RCC 7860 (cell line): ENCODE measurements around the gene VARS2.
"Not testable (repeated sequence)": the region's sequence is repeated elsewhere in the genome, so short reads cannot be mapped to it uniquely, and the experiment has no call there.

Experiments used
- DNase-seq: peaks from one replicate; pipeline ENCODE4 v3.0.0-alpha.2; 2015; ENCODE audit warnings: low spot score
- FAIRE-seq: peaks from 2 replicates; lab custom pipeline; 2012; peaks lifted over from hg19 to GRCh38; lab: Jason Lieb, UNC

The VARS2 gene

DNA sequence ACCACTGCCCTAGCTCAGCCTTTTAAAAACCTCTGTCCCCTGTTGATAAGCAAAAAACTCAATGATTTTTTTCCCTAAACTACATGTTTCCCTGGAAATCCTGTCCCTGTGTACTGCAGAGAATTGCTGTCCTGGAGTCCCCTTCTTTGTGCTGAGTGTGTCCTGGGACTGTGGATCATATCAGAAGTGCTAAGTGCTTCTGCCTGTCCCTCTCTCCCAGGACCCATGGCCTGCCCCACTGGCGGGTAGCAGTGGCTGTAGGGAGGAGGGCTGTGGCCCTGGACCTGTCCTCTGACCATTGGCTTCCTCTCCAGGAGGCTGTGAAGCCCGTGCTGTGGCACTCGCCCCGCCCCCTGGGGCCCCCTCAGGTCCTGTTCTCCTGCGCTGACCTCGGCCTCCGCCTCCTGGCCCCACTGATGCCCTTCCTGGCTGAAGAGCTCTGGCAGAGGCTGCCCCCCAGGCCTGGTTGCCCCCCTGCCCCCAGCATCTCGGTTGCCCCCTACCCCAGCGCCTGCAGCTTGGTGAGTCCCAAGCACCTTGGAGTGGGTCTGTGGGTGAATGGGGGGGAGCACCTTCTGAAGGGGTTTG, 10.1 kb downstream of the VARS2 start:
- not testable (repeated sequence) for FAIRE-seq, DNase-seq

DNA sequence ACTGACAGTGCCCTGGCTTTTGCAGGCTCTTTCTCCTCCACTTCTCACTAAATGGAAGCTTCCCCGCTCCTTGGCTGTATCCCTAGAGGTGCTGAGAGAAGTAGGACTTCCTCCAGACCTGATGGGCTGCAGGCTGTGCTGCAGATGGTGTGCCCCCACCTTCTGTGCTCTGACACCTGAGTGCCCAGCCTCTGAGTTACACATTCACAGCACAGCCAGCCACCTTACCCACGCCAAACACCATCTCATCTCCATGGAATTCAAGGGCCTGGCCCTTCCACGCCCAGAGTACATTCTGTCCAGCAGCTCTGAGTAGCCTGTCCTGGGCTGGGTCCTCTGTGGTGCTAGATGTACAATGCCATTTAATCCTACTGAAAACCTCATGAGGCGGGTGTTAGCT, 12.6 kb downstream of the VARS2 start:
- FAIRE-seq = no peak
- DNase-seq = peak; percentile 37

DNA sequence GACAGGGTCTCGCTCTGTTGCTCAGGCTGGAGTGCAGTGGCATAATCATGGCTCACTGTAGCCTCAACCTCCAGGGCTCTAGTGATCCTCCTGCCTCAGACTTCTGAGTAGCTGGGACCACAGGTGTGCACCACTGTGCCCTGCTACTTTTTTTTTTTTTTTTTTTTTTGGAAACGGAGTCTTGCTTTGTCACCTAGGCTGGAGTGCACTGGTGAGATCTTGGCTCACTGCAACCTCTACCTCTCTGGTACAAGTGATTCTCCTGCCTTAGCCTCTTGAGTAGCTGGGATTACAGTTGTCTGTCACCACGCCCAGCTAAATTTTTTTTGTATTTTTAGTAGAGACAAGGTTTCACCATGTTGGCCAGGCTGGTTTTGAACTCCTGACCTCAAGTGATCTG, 13.0 kb downstream of the VARS2 start:
- DNase-seq, FAIRE-seq: not testable (repeated sequence)

DNA sequence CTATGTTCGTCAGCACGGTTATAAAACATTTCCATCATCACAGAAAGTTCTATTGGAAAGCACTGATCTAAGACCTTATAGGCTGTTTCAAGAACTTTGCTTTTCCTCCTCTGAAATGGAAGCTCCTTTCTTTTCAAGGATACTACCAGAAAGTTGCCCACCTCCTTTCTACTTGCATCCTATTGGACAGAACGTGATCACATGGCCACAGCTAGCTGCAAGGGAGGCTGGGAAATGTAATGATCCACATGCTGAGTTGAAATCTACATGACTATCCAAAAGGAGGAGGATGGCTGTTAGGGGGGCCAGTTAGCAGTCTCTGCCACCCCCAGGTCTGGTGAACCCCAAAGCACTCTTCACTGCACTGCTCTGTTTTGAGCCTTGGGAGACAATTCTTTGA, 14.6 kb downstream of the VARS2 start:
- FAIRE-seq (no peak), DNase-seq (no peak)

DNA sequence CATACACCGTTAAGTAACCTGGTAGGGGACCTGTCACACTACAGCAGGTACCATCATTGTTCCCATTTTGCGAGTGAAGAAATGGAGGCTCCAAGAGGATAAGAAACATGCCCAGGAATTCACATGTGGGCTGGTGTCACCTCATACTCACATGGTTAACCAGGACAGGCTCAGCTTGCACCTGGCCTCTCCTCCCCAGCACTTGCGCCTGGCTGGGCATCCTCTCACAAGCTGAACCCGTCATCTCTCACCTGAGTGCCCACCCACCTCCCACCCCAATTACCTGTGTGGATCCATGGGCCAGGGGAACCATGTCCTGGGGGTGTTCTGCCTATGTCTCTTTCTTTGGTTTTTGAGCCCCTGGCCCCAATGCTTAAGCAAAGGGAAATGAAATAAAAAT, 16.5 kb downstream of the VARS2 start:
- FAIRE-seq = no peak
- no peak for DNase-seq

DNA sequence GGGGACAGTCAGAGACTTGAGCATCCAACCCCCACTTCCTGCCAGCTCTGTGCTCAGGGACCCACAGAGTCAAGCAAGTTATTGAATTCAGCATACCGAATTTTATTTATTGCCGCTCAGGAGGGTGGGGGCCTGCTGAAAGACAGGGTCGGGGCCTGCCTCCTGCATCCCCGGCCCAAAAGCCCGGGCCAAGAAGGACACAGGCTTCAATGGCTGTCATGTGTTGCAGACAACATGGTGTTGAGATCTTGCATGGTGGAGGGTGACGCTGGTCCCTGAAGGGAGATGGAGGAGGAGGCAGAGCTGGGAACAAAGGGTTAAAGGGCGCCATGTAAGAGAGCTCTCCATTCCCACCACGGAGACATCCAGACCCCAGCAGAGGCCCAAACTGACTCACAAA, 17.2 kb downstream of the VARS2 start:
- no peak for FAIRE-seq
- no peak for DNase-seq

DNA sequence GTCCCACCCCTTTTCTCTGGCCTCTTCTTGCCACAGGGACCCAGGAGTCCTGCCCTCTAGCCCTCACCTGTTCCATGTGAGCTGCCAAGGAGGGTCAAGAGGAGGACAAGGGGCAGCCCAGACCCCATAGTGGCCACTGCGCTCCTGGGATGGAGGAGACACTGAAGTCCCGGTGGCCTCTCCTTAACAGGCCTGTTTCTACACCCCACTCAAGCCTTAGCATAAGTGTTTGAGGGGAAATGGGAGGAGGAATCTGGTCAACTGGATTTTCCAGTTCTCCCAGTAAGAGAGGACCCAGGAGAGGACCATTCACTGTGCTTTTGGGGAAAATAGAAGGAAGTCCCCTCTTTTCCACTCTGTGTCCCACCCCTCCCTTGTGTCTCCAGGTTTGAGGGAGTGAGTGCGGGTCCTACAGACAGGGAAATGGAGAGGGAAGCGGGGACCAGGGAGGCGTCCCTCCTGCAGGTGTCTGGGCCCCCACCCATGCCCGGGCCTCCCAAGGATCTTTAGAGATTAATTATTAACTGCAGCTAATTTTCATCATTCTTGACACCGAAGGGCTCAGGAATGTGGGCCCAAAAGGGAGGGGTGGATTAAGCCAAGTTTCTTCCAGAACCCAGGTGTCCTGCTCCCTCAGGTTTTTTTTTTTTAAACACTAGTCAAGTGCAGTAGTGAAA, 18.1 kb downstream of the VARS2 start, which contains the start of gene SFTA2:
SFTA2 (minus strand) TSS at position 202 of the 677 bp plus-strand sequence; CDS start at position 128, 74 bp downstream.
- DNase-seq = no peak
- no peak for FAIRE-seq

DNA sequence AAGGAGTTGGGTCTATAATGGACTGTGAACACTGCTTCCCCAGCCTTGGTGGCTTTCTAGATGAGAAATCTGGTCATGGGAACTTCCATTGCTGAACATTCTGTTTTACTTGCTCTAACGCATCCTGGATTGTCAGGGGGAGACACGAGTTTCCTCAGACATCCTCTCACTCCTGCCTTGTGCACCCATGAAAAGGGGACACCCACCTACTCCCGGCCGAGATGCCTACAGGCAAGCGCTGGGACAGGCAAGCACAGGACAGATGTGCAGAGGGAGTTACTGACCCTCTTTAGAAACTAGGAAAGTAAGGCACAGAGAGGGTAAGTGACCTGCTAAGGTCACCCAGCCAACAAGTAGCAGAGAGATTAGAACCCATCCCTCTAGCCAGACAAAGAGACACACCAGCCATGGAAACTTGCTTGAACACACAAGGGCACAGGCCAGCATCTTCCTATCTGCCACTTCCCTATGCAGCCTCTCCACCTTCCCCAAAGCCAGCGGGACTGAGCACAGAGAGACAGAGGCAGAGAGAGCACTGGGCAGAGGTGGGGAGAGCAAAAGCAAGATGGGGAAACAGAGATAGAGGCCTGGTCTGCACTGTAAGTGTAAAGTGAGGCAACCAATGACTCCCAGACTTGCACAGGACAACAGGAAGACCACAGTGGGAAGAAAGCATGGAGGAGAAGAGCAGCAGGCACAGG, 18.8 kb downstream of the VARS2 start:
- DNase-seq (no peak), FAIRE-seq (no peak)

DNA sequence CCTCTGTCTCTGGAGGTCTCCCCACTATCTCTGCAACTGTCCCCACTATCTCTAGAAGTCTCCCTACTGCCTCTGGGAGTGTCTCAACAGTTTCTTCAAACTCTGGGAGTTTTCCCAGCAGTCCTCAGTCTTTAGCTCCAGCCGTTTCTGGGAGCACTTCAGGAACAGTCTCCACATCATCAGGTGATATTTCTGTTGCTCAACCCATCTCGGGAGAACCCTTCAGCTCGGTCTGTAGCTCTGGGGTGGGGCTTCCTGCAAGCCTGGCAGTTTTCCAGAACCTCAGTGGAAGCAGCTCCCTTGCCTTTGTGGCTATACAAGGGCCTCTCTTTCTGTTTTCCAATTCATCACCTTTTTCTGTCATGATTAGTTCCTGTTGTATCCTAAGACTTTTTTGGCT, 21.0 kb downstream of the VARS2 start:
- FAIRE-seq (no peak), DNase-seq (no peak)

DNA sequence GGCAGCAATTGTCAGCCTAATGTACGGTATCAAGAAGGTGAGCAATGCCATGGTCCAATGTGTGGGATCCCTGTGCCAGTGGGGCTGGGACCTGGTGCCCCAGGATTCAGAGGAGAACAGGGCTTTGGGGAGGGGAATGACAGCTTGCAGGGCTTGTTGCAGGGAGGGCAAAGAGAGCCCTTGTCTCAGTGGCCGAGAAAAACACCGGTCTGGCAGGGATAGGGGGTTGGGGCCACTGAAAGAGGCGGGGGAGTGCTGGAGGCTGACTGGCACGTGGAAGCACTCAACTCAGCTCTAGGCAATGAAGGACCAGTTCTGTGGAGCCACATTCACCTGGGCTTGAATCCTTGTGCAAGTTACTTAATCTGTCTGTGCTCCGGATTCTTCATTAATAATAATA, 23.2 kb downstream of the VARS2 start:
- DNase-seq (no peak), FAIRE-seq (no peak)

DNA sequence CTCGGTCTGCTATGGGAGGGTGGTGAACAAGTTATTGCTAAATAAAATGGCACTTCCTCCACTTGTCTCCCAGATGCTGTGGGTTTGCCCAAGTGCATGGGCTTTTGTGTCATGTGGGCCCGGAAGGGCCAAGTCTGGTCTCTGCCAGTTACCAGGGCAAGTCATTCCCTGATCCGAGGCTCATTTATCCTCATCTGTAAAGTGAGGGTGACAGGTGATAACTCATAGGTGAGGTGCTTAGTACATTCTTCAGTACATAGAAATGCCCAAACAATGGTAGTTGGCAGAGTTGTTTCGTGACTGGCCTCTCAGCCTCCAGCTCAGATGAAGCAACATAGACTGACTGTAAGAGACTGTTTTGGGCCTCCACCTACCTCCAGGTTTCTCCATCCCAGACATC, 24.7 kb downstream of the VARS2 start:
- DNase-seq (no peak), FAIRE-seq (no peak)

DNA sequence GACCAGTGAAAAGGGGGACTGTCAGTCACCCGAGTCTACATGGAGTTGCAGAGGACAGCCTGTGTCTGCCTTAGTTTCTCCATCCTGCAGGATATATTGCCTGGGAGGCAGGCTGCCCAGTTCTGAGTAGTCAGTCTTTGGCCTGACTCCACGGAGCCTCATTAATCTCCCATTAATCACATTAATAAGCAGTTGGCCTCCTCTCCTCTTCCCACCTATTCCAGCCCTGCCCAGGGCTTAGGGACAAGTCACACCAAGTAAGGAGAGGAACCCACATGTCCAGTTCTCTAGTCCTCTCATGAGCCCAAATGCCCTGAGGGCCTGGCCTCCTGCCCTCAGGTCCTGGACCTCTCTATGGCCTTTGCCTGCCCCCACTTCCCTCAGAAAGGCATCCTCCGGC, 25.4 kb downstream of the VARS2 start:
- DNase-seq (no peak), FAIRE-seq (no peak)

DNA sequence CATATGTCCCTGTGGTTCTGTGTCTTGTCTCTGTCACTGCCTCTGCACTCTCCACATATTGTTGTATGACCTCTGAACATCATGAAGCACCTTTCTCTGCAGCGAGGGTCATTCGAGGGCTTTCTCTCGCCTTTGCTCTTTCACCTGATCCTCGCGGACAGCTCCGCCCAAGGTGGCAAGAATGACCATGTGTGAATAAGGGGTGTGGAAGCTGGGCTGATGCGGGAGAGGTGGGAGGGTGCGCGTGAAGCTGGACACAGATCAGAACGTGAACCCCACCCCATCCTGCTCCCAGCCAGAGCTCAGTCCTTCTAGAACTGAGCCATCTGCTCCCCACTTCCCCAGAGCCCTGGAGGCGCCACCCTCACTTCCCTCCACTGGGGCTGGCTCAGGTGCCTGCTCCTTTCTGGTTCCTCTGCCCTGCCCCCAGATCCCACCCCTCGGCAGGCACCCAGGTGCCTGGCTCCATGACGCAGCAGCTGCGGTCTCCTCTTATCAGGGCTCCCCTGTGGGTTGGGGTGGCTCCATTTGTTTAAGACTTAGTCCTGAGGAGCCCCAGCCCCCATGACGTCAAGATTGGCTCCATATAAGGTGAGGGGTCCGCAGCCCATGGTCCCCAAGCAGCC, 26.4 kb downstream of the VARS2 start, which contains the start of gene MUCL3:
MUCL3 (plus strand) TSS at position 613 of the 626 bp plus-strand sequence. CDS start 27 bp downstream, outside the sequence.
- FAIRE-seq = no peak
- no peak for DNase-seq

DNA sequence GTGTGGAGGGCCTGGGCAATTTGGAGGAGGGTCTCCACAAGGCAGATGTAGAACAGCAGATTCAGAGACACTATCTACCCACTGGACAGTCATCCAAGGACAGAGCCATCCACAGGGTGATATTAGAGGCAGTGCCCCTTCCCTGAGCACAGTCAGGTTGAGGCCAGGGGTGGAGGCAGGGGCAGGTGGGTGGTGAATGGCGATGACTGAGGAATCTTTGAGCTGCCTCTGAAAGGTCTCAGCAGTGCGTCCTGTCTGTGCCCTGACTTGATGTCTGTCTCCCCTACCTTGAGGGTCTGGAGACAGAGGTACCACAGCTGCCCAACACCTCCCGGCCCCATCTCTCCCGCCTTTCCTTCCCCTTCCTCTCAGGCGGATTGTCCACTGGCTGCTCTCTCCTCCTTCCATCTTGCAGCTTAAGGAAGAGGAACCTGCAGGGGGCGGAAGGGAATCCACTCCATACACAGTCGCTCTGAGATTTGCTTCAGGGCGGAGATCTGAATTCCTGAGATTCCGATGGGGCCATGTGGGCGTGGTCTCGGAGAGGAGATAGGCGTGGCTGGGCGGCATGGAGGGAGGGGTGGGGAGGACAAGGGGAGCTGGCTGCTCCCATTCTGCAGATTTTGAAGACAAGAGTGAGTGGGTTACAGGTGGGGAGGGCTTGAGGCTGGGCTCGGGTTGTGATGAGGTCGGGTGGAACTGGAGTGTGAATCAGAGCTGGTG, 28.5 kb downstream of the VARS2 start:
- FAIRE-seq (peak; percentile 66), DNase-seq (peak; percentile 66)

DNA sequence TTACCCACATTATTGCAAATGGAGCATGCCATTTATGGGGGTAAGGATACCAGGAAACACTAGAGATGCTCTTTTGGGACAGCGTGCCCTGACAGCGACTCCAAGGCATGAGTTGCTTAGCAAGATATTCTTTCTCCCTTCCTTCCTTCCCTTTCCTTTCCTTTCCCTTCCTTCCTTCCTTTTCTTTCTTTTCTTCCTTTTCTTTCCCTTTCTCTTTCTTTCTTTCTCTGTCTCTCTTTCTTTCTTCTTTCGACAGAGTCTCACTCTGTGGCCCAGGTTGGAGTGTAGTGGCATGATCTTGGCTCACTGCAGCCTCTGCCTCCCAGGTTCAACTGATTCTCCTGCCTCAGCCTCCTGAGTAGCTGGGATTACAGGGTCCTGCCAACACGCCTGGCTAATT, 30.0 kb downstream of the VARS2 start:
- DNase-seq (no peak), FAIRE-seq (no peak)

DNA sequence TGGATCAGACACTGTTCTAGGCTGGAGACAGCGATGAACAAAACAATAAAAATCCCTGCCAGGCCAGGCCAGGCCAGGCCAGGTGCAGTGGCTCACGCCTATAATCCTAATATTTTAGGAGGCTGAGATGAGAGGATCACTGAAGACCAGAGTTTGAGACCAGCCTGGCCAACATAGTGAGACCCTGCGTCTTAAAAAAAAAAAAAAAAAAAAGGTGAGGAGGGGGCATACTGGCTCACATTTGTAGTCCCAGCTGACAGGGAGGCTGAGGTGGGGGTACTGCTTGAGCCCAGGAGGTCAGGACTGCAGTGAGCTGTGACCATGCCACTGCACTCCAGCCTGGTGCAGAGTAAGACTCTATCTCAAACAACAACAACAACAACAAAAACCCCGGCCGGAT, 31.2 kb downstream of the VARS2 start:
- DNase-seq (no peak), FAIRE-seq (no peak)

DNA sequence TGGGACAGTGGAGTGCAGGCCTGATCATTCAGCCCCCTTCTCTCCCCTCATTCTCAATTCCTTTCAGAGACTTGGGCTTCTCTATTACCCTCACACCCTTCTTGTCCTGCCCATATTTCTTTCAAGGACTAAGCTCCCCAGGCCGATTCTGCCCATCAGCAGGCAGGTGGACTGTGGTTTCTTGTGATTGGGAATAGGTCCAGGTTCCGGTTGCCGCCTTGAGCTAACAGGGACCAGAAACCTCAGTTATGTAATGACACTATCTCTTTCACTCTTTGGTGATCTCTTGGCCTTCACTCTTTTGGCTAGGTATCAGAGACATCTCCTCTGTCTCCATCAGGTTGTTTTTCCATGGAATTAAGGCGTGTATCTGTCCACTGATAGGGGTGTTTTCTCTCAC, 33.2 kb downstream of the VARS2 start:
- DNase-seq (no peak), FAIRE-seq (no peak)

DNA sequence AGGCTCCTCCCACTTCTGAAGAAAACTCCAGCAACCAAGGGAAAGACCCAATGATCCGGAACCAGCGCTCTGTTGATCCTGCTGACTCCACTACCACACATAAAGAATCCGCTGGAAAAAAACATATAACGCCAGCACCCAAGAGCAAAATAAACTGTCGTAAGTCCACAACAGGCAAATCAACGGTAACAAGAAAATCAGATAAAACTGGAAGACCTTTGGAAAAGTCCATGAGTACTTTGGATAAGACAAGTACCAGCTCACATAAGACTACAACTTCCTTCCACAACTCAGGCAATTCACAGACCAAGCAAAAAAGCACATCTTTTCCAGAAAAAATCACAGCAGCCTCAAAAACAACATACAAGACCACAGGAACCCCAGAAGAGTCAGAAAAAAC, 34.8 kb downstream of the VARS2 start:
- DNase-seq = no peak
- FAIRE-seq = no peak

DNA sequence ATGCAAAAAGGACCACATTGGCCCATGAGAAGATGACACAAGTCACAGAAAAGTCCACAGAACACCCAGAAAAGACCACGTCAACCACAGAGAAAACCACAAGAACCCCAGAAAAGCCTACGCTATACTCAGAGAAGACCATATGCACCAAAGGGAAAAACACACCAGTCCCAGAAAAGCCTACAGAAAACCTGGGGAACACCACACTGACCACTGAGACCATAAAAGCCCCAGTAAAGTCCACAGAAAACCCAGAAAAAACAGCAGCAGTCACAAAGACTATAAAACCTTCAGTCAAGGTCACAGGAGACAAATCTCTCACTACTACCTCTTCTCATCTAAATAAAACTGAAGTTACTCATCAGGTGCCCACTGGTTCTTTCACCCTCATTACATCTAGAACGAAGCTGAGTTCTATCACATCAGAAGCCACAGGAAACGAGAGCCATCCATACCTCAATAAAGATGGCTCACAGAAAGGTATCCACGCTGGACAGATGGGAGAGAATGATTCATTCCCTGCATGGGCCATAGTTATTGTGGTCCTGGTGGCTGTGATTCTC, 38.0 kb downstream of the VARS2 start:
- DNase-seq = no peak
- no peak for FAIRE-seq

DNA sequence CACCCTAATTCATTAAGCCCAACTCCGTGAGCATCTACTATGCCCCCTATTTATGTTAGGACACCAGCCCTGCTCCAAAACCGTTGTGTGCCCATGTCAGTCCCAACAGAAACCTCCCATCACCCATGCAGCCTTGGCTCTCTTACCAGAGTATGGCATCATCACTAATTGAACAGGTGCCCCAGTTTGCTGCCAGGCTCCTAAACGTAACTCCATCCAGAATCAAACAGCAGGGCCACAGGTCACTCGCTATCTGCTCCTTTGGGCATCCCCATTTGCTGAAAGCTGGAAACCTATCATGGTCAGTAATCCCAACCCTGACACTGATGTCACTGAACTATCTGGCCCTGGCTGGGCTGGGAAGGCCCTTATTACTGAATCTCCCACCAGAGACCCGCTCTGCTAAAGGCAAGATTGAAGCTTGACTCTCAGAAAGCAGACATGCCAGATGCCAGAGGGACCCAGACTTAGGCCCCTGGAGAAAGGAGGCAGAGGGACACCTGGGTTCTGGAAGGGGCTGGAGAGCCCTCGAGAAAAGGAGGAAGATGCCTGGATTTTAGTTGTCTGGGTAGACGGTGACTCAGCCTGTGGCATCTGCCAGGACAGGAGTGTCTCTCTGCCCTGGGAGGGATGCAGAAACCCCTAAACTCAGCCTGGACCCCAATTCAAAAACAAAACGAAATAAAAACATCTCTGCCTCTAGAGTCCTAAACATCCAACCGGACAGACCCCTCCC, 40.8 kb downstream of the VARS2 start:
- DNase-seq (no peak), FAIRE-seq (no peak)
